ENCODE data around the gene CELA3B.
"Not testable (repeated sequence)": the region's sequence is repeated elsewhere in the genome, so short reads cannot be mapped to it uniquely, and the experiment has no call there.

CELA3B gene

DNA sequence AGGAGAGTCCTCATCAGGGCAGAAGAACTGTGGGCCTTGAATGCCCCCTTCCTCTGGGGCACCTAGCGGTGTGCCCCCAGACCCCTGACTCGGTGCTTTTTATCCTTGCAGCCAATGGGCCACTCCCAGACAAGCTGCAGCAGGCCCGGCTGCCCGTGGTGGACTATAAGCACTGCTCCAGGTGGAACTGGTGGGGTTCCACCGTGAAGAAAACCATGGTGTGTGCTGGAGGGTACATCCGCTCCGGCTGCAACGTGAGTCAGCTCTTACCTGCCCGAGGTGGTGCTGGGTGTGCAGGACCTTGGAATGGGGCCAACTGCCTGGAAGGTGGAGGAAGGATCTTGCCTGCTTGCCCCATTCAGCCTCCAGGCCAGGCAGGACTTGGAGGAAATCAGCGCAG, 30.4 kb downstream of the CELA3B start:
- not testable (repeated sequence) for DNase-seq (ENCODE audit: low read depth)

GRCh38 chr1:22009566-22009965, 32.7 kb downstream of the CELA3B start:
- DNase-seq (ENCODE audit: low read depth), result not testable (repeated sequence)

DNA sequence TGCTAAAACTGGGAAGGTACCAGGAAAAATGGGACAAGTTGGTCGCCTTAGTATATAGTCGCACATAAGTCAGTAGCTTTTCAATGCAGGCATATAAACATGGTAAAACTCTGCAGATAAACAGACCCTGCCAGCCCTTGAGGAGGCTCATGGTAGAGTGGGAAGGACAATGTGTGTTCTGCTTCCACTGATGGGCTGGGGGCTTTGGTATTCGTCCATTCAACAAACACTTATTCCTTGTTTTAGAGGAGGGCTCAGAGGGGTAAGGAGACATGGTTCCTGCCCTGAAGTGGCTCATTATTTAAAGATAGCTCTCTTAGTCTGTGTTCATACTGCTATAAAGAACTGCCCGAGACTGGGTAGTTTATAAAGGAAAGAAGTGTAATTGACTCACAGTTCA, 35.9 kb downstream of the CELA3B start:
- not testable (repeated sequence) for DNase-seq (ENCODE audit: low read depth)

GRCh38 chr1:22014575-22015206, 37.9 kb downstream of the CELA3B start:
- not testable (repeated sequence) for DNase-seq (ENCODE audit: low read depth)

- peak; percentile 41 for DNase-seq (ENCODE audit: low read depth)
Measured at GRCh38 chr1:22018583-22019559, 42.0 kb downstream of the CELA3B start.

- DNase-seq (ENCODE audit: low read depth), result no peak
Measured at GRCh38 chr1:22021061-22021460, 44.2 kb downstream of the CELA3B start.

- DNase-seq (ENCODE audit: low read depth), result peak; percentile 77
Measured at GRCh38 chr1:22024485-22025367, 47.9 kb downstream of the CELA3B start.

DNA sequence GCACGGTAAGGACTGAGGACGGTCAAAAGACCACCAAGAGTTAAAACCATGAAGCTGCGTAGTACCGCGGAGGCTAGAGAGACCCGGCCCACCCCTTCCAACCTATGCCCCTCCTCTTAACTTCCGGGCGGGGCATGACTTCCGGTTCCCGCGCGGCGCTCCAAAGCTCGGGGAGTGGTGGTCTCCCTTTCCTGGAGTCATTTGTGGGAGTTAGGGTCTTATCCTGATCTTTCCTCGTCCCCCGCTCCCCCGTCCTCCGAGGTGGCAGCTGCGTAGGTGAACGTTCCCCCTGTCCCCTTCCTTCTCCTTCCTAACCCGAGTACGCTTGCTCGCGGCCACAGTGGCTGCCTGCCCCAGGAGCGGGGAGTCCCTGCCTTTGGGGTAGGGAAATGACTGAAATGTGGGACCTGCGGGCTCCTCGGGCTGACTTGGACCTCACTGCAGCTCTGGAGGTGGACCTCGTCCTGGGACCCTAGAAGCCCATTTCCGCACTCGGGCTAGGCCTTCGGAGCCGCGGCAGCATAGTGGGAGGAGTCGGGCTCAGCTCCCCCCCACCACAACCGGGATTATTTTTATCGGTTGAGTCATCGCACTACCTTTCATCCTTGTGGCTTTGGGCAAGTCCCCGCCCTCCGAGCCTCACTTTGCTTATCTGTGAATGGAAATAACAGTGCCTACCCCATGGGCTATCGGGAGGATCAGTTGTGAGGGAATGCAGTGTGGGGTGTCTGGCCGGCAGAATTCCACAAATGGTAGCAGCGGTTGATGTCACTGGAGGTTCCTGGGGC, 48.7 kb downstream of the CELA3B start:
- DNase-seq (ENCODE audit: low read depth), result peak; percentile 81

DNA sequence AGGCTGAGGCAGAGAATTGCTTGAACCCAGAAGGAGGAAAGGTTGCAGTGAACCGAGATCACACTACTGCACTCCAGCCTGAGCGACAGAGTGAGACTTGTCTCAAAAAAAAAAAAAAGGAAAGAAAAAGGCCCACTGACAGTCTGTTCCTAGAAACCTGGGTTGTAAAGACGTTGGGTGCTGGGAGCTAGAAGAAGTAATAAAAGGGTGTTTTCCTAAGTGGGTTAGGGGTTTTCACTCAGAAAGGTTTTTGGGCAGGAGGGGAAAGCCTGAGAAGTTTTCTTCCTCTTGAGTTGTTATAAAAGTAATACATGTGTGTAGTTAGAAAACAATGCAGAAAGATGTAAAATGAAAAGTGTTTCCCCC, 50.1 kb downstream of the CELA3B start:
- DNase-seq (ENCODE audit: low read depth), result no peak

GRCh38 chr1:22030057-22030456, 53.2 kb downstream of the CELA3B start:
- no peak for DNase-seq (ENCODE audit: low read depth)

GRCh38 chr1:22030473-22030872, 53.7 kb downstream of the CELA3B start:
- no peak for DNase-seq (ENCODE audit: low read depth)

- DNase-seq (ENCODE audit: low read depth), result no peak
Measured at GRCh38 chr1:22031214-22031962, 54.6 kb downstream of the CELA3B start.

GRCh38 chr1:22034834-22035233, 58.0 kb downstream of the CELA3B start:
- not testable (repeated sequence) for DNase-seq (ENCODE audit: low read depth)

- no peak for DNase-seq (ENCODE audit: low read depth)
Measured at GRCh38 chr1:22037520-22037919, 60.7 kb downstream of the CELA3B start.

DNA sequence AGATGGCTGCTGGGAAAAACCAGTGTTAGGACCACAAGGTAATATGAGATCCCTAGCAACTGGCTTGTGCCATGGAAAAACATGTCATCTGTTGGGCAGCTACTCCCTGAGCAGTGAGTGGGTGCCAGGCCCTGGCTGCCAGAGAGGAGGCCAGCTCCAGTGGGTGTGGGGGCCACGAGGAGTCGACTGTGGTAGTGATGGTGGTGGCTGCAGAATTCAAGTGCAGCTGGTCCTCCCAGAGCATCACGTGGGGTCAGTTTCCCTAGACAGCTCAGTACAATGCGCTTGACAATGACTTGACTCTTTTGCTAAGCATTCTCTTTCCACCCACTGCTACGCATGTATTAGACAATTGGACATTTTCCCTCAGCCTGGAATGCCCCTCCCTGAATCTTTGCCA, 61.2 kb downstream of the CELA3B start:
- no peak for DNase-seq (ENCODE audit: low read depth)
